GM19397 (cell line): ENCODE data around the gene AHCYL2.
A peak's percentile ranks its signal among the peaks of the same experiment; 100 is the strongest.
"Not testable (repeated sequence)": the region's sequence is repeated elsewhere in the genome, so short reads cannot be mapped to it uniquely, and the experiment has no call there.

Source experiments
- ATAC-seq: cut with Tn5 transposase; IDR thresholded peaks from one replicate; pipeline ENCODE4 v1.9.1; 2021; ENCODE audit warnings: mild to moderate bottlenecking, moderate library complexity; ENCODE audit not compliant: unreplicated experiment

AHCYL2 gene

GRCh38 chr7:129208667-129209066, 16.2 kb upstream of the AHCYL2 start:
- no peak for ATAC-seq

- no peak for ATAC-seq
Measured at GRCh38 chr7:129209067-129209926, 15.5 kb upstream of the AHCYL2 start.

- peak; percentile 57 for ATAC-seq
Measured at GRCh38 chr7:129210256-129210988, 14.4 kb upstream of the AHCYL2 start.

GRCh38 chr7:129210989-129211312, 13.9 kb upstream of the AHCYL2 start:
- no peak for ATAC-seq

- ATAC-seq, result no peak
Measured at GRCh38 chr7:129212126-129212525, 12.7 kb upstream of the AHCYL2 start.

GRCh38 chr7:129212596-129212995, 12.2 kb upstream of the AHCYL2 start:
- no peak for ATAC-seq

- no peak for ATAC-seq
Measured at GRCh38 chr7:129213828-129214227, 11.0 kb upstream of the AHCYL2 start.

- not testable (repeated sequence) for ATAC-seq
Measured at GRCh38 chr7:129215691-129216090, 9.1 kb upstream of the AHCYL2 start.

- not testable (repeated sequence) for ATAC-seq
Measured at GRCh38 chr7:129216101-129216715, 8.6 kb upstream of the AHCYL2 start.

GRCh38 chr7:129216821-129217416, 7.9 kb upstream of the AHCYL2 start:
- ATAC-seq, result not testable (repeated sequence)

- ATAC-seq, result no peak
Measured at GRCh38 chr7:129218514-129219062, 6.2 kb upstream of the AHCYL2 start.

GRCh38 chr7:129219166-129219565, 5.7 kb upstream of the AHCYL2 start:
- ATAC-seq, result not testable (repeated sequence)

- no peak for ATAC-seq
Measured at GRCh38 chr7:129222064-129222463, 2.8 kb upstream of the AHCYL2 start.

- ATAC-seq, result peak; percentile 26
Measured at GRCh38 chr7:129225206-129225930, 538 bp downstream of the AHCYL2 start.

GRCh38 chr7:129225931-129226572, 1.2 kb downstream of the AHCYL2 start:
- ATAC-seq, result no peak

GRCh38 chr7:129227646-129228578, 3.1 kb downstream of the AHCYL2 start:
- ATAC-seq, result no peak

GRCh38 chr7:129228633-129229032, 3.8 kb downstream of the AHCYL2 start:
- no peak for ATAC-seq

- ATAC-seq, result no peak
Measured at GRCh38 chr7:129231666-129232065, 6.8 kb downstream of the AHCYL2 start.

- ATAC-seq, result no peak
Measured at GRCh38 chr7:129238546-129238945, 13.7 kb downstream of the AHCYL2 start.
